ENCODE measurements around the gene ABCA8. TPM values are rescaled to one million over a fixed set of nuclear protein-coding genes. Genes with fewer than 3 reads are reported as not detected.

ABCA8 gene
- total RNA-seq, 1 experiment from 2014 or later, result not detected

DNA sequence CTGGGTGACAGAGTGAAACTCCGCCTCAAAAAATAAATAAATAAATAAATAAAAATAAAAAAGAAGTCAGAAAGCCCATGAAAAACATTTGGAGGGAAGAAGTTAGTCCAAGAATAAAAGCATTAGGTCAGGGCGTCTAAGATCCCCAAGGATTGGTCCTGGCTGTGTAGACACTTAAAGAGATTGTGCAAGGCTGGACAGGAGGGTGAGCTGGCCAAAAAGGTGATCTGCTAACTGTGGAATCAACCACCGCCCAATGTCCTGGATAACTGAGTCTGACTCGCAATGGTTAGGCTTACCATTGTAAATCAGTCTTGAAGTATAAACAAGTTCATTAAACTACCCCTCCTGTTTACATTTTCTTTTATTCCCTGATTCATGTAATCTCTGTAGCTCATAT lies 8.8 kb upstream of the ABCA8 start:
- Mint-ChIP-seq H3K27ac (no peak overlapping the region), H3K9me3 (no peaks in the 10 kb centered on the region), H3K27me3 (ENCODE audit: low read depth) (no peaks in the 10 kb centered on the region; the same call in none of the 2 replicates), H3K4me1 (no peaks in the 10 kb centered on the region), H3K4me3 (no peak overlapping the region), H3K36me3 (ENCODE audit: insufficient read depth in 1 of 3, low read depth in 3 of 3) (no peaks in the 10 kb centered on the region)
- no peak overlapping the region for H3K14ac ChIP-seq (ENCODE audit: insufficient read depth, low read length)
- no peak overlapping the region for H2BK15ac ChIP-seq (ENCODE audit: low read depth, low read length)
- H3K4me1 ChIP-seq (ENCODE audit: insufficient read depth, low read length), result no peaks in the 10 kb centered on the region
- no CpG with 5 or more reads among the region's 4 CpGs for WGBS (ENCODE audit: extremely low coverage, insufficient read length, low lambda C conversion rate)
- H3K9me3 ChIP-seq (ENCODE audit: control insufficient read depth, low read depth, low read length), result no peaks in the 10 kb centered on the region
- H4K8ac ChIP-seq (replicated peaks; ENCODE audit: insufficient read length, low read depth, low read length), result no peak overlapping the region
- no peak overlapping the region for H3K4ac ChIP-seq (ENCODE audit: low read depth, low read length)
- no peak overlapping the region for H4K5ac ChIP-seq (ENCODE audit: insufficient read length, low read depth, low read length)
- no peak overlapping the region for H3K27ac ChIP-seq (ENCODE audit: insufficient read length, low read depth, low read length)
- no peak overlapping the region for H2BK12ac ChIP-seq (ENCODE audit: insufficient read length, low read depth, low read length)
- H3T11ph ChIP-seq (ENCODE audit: low read length), result no peak overlapping the region
- H3K79me1 ChIP-seq (ENCODE audit: insufficient read depth, low read depth, low read length, poor library complexity, severe bottlenecking), result no peaks in the 10 kb centered on the region
- no peaks in the 10 kb centered on the region for H4K20me1 ChIP-seq (ENCODE audit: control insufficient read depth, insufficient read depth, insufficient read length)
- H3K23ac ChIP-seq (ENCODE audit: insufficient read length, low read depth, low read length), result no peak overlapping the region
- H3K23me2 ChIP-seq (ENCODE audit: insufficient read length, low read depth, low read length, poor library complexity, severe bottlenecking), result no peaks in the 10 kb centered on the region
- no peak overlapping the region for H3K9ac ChIP-seq (ENCODE audit: extremely low read depth, insufficient read length, low read length)
- H2BK20ac ChIP-seq (ENCODE audit: low read depth, low read length, poor library complexity, severe bottlenecking), result no peak overlapping the region
- DNase-seq, result no peak
- H3K79me2 ChIP-seq (ENCODE audit: insufficient read depth, low read length), result no peaks in the 10 kb centered on the region
- H2BK5ac ChIP-seq (ENCODE audit: insufficient read length, low read length), result no peak overlapping the region
- no peaks in the 10 kb centered on the region for H3K27me3 ChIP-seq (ENCODE audit: insufficient read depth, low read length)
- H3K56ac ChIP-seq (ENCODE audit: insufficient read length, low read depth, low read length), result no peak overlapping the region
- no peak overlapping the region for H2AK5ac ChIP-seq (ENCODE audit: insufficient read length, low read length)
- H3K18ac ChIP-seq (ENCODE audit: insufficient read length, low read depth, low read length), result no peak overlapping the region
- no peak overlapping the region for H3K4me2 ChIP-seq (ENCODE audit: insufficient read depth, insufficient read length, low read length)
- H4K91ac ChIP-seq (ENCODE audit: insufficient read length, low read depth, low read length), result no peak overlapping the region
- TF ChIP-seq, protein P1, sequence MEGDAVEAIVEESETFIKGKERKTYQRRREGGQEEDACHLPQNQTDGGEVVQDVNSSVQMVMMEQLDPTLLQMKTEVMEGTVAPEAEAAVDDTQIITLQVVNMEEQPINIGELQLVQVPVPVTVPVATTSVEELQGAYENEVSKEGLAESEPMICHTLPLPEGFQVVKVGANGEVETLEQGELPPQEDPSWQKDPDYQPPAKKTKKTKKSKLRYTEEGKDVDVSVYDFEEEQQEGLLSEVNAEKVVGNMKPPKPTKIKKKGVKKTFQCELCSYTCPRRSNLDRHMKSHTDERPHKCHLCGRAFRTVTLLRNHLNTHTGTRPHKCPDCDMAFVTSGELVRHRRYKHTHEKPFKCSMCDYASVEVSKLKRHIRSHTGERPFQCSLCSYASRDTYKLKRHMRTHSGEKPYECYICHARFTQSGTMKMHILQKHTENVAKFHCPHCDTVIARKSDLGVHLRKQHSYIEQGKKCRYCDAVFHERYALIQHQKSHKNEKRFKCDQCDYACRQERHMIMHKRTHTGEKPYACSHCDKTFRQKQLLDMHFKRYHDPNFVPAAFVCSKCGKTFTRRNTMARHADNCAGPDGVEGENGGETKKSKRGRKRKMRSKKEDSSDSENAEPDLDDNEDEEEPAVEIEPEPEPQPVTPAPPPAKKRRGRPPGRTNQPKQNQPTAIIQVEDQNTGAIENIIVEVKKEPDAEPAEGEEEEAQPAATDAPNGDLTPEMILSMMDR (conservative IDR thresholded peaks at IDR 0.05), result no peak
- no peak overlapping the region for H2AFZ ChIP-seq (ENCODE audit: low read length)
- no peak overlapping the region for H2BK120ac ChIP-seq (ENCODE audit: low read depth, low read length, poor library complexity, severe bottlenecking)

All from H9 (cell line).